Activated CD8-positive, alpha-beta T cell treated with anti-CD3 and anti-CD28 coated beads for 36 hours (primary cell): ENCODE data around the gene ITGA6. TPM values are rescaled to one million over a fixed set of nuclear protein-coding genes. Genes with fewer than 3 reads are reported as not detected.
A peak's percentile ranks its signal among the peaks of the same experiment; 100 is the strongest.

Source experiments
- ATAC-seq: fragments of 200-7000 bp; cut with Tn5 transposase; one replicate; pipeline ENCODE4 v1.10.0; 2021; ENCODE audit warnings: mild to moderate bottlenecking, moderate library complexity
- CTCF ChIA-PET: fragments of 350-600 bp; sonication (Branson Sonifier 250); formaldehyde crosslinking; loops from one replicate; lab custom pipeline; 2021; ENCODE audit warnings: antibody characterized with exemption; lab: Charles Lee
- POLR2A ChIA-PET: fragments of 350-600 bp; sonication (Branson Sonifier 250); formaldehyde crosslinking; loops from one replicate; lab custom pipeline; 2021; ENCODE audit warnings: antibody characterized with exemption; lab: Charles Lee
- DNase-seq: peaks from one replicate; pipeline ENCODE4 v3.0.0-alpha.2; 2020
- H3K27ac Mint-ChIP-seq: one replicate; pipeline ENCODE4 v1.8.0; 2021; ENCODE audit warnings: mild to moderate bottlenecking, mixed read lengths
- H3K27me3 Mint-ChIP-seq: one replicate; pipeline ENCODE4 v1.8.0; 2021; ENCODE audit warnings: mixed read lengths
- H3K36me3 Mint-ChIP-seq: one replicate; pipeline ENCODE4 v1.8.0; 2021; ENCODE audit warnings: low read depth, mixed read lengths
- H3K4me1 Mint-ChIP-seq: one replicate; pipeline ENCODE4 v1.8.0; 2021; ENCODE audit warnings: low read depth, mixed read lengths
- H3K4me3 Mint-ChIP-seq: one replicate; pipeline ENCODE4 v1.8.0; 2021; ENCODE audit warnings: mild to moderate bottlenecking, moderate library complexity, mixed read lengths
- H3K9me3 Mint-ChIP-seq: one replicate; pipeline ENCODE4 v1.8.0; 2021; ENCODE audit warnings: mixed read lengths
- intact Hi-C: fragments of 100-400 bp; cut with micrococcal nuclease; formaldehyde crosslinking; loops from one replicate; pipeline ENCODE4 v1.10.0; 2022
- total RNA-seq, 2 experiments: library from RNA; stranded (reverse); gene quantifications; one replicate each; pipeline ENCODE4 v1.2.3, GENCODE V29; 2021
- TF ChIP-seq, protein P1 (sequence below): fragments of 200-600 bp; IDR thresholded peaks from one replicate; pipeline ENCODE4 v1.8.0; 2022; ENCODE audit warnings: antibody characterized with exemption, mild to moderate bottlenecking

ITGA6 gene
- total RNA-seq, 2 experiments from 2014 or later: 7.9 to 8.4 TPM

DNA sequence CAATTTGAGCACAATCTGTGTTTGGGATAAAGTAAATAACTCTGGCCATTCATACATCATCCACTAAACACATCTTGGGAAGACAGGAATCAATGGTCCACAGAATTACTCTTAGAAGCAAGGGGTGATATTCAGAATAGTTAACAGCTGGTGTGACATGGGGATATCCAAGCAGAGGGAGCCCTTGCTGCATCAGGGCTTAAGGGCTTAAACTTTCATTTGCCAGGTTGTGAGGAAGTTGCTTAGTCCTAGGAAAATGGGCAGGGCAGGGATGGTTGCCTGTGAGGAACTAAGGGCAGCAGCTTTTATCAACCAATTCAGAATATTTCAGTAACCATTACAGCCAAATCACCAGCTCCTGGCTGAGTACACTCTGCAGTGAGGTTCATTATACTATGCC lies 2.0 kb upstream of the ITGA6 start:
- H3K4me1 Mint-ChIP-seq: peaks cover 37% of the 10 kb centered on the region
- H3K4me3 Mint-ChIP-seq: no peak overlapping the region
- POLR2A ChIA-PET: interaction anchor here (0.6 to 7.5 kb wide), 3 partner anchors 14 to 635 kb away, joined by 3 to 66 read pairs (median 43); no protein-coding TSS in a partner anchor
- CTCF ChIA-PET: interaction anchor here (1.0 to 33.7 kb wide), 3 partner anchors 14 to 37 kb away, joined by 3 to 746 read pairs (median 85); no protein-coding TSS in a partner anchor
- peaks cover 5% of the 10 kb centered on the region for H3K27me3 Mint-ChIP-seq
- H3K36me3 Mint-ChIP-seq: no peaks in the 10 kb centered on the region
- H3K27ac Mint-ChIP-seq: no peak overlapping the region
- intact Hi-C loops: no loop called here
- ATAC-seq (no peak), DNase-seq (no peak)
- TF ChIP-seq, protein P1, sequence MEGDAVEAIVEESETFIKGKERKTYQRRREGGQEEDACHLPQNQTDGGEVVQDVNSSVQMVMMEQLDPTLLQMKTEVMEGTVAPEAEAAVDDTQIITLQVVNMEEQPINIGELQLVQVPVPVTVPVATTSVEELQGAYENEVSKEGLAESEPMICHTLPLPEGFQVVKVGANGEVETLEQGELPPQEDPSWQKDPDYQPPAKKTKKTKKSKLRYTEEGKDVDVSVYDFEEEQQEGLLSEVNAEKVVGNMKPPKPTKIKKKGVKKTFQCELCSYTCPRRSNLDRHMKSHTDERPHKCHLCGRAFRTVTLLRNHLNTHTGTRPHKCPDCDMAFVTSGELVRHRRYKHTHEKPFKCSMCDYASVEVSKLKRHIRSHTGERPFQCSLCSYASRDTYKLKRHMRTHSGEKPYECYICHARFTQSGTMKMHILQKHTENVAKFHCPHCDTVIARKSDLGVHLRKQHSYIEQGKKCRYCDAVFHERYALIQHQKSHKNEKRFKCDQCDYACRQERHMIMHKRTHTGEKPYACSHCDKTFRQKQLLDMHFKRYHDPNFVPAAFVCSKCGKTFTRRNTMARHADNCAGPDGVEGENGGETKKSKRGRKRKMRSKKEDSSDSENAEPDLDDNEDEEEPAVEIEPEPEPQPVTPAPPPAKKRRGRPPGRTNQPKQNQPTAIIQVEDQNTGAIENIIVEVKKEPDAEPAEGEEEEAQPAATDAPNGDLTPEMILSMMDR: no peak
- no peaks in the 10 kb centered on the region for H3K9me3 Mint-ChIP-seq

DNA sequence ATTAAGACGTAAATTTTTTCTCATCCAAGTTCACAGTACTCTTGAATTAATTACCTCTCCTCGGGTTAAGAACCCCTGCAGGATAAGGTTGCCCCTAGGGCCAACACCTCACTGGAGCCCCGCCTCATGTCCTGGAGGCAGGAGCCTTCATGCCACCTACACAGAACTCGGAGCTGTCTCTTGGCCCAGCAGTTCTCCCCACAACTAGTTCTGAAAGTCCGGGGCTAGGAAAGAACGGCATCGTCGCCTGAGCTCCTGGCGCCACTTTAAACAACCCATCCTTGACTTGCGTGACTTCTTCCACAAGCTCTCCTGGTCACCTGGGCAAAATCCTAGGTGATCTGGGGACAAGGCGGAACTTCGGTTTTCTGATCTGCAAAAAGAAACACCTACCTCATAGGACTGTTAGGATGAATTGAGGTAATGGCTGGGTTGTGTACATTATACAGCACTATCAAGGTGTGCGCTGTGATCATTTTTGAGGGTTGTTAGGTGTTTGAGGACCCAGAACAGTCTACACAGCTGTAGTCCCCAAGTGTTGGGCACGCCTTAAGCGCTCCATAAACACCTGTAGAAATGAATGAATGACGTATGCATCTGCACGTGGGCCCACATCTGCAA lies 641 bp upstream of the ITGA6 start:
- DNase-seq (no peak), ATAC-seq (no peak)
- TF ChIP-seq, protein P1: no peak
- Mint-ChIP-seq H3K27me3 (peaks cover 4% of the 10 kb centered on the region), H3K27ac (peak overlapping the region; percentile 76), H3K36me3 (no peaks in the 10 kb centered on the region), H3K4me1 (peaks cover 51% of the 10 kb centered on the region), H3K9me3 (no peaks in the 10 kb centered on the region), H3K4me3 (peak overlapping the region; percentile 76)
- ChIA-PET POLR2A (interaction anchor here (1.9 to 7.5 kb wide), 3 partner anchors 9 to 36 kb away, joined by 6 to 66 read pairs (median 43); no protein-coding TSS in a partner anchor), CTCF (interaction anchor here (0.6 to 33.7 kb wide), 5 partner anchors 13 to 323 kb away, joined by 3 to 746 read pairs (median 9); no protein-coding TSS in a partner anchor)
- intact Hi-C loops: no loop called here

DNA sequence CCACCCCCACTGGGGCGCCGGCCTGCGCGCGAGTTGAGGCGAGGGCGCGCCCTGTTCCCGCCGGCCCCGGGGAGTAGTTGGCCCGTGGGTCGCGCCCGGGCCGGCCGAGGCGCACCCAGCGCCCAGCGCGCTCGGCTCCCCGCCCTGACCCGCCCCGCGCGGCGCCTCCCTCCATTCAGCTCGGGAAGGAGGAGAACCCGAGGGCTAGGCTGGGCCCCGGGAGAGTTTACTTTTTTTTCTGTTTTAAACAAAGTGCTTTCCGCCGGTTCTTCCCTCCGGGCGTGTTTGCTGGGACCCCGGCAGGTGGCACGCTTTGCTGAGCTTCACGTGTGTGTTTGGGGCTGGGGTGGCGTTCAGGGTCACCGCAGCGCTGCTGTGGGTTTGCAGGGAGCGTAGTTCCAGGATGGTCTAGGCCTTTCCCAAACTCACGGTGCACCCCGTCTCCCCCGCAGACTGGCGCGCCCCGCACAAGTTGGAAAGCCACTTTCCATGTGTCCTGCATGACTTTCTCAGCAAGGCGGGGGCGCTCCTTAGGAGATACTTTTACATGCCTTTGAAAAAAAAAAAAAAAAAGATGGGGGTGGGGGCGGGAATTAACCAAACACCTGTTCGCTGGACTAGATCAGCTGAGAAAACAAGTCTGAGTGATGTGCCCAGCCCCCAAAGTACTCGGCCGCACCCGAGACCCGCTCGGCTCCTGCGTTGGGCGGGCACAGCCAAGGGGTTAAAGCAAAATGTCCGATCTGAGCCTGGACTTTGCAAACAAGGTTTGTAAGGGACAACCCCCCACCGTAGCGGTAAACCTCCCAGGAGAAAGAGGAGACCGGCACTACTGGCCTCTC lies 825 bp downstream of the ITGA6 start:
- peak; percentile 41 for ATAC-seq
- ChIA-PET POLR2A (interaction anchor here (0.5 to 7.5 kb wide), 8 partner anchors 10 to 757 kb away, joined by 3 to 66 read pairs (median 4); no protein-coding TSS in a partner anchor), CTCF (interaction anchor here (1.0 to 33.7 kb wide), 9 partner anchors 9 to 257 kb away, joined by 3 to 746 read pairs (median 5); no protein-coding TSS in a partner anchor)
- no peaks in the 10 kb centered on the region for H3K9me3 Mint-ChIP-seq
- H3K4me1 Mint-ChIP-seq: peaks cover 57% of the 10 kb centered on the region
- TF ChIP-seq, protein P1: no peak
- intact Hi-C loops: loop anchor here (2.0 kb wide), 1 partner anchor 35 kb away; no protein-coding TSS in a partner anchor
- H3K36me3 Mint-ChIP-seq: no peaks in the 10 kb centered on the region
- DNase-seq: peak; percentile 70
- H3K27me3 Mint-ChIP-seq: peaks cover 4% of the 10 kb centered on the region
- peak overlapping the region; percentile 66 for H3K27ac Mint-ChIP-seq
- H3K4me3 Mint-ChIP-seq: peak overlapping the region; percentile 76

DNA sequence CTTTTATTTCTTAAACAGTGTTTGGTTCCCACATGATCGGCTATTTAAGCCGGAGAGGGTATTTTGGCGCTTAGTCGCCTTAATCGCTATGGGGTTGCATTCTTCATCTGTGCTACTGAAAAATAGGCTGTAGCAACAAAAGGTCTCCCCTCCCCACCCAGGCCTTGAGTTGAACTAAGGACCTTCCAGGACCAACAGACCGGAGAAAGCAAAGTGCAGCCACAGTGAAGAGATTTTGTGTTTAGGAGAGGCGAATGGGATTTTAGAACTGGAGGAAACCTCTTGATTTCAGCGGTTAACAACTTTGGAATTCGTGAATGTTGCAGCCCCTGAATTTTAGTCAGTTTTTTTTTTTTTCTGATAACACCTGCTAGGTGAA lies 1.4 kb downstream of the ITGA6 start:
- DNase-seq (no peak), ATAC-seq (no peak)
- ChIA-PET CTCF (interaction anchor here (1.3 to 33.7 kb wide), 5 partner anchors 11 to 258 kb away, joined by 3 to 746 read pairs (median 6); no protein-coding TSS in a partner anchor), POLR2A (interaction anchor here (1.0 to 7.5 kb wide), 6 partner anchors 11 to 43 kb away, joined by 4 to 66 read pairs (median 6); no protein-coding TSS in a partner anchor)
- Mint-ChIP-seq H3K36me3 (no peaks in the 10 kb centered on the region), H3K27me3 (peaks cover 2% of the 10 kb centered on the region), H3K9me3 (no peaks in the 10 kb centered on the region), H3K27ac (peak overlapping the region; percentile 66), H3K4me1 (peaks cover 60% of the 10 kb centered on the region), H3K4me3 (peak overlapping the region; percentile 72)
- intact Hi-C loops: loop anchor here (2.0 kb wide), 1 partner anchor 34 kb away; no protein-coding TSS in a partner anchor
- TF ChIP-seq, protein P1: no peak
